ENCODE data around the gene CCDC6. TPM values are rescaled to one million over a fixed set of nuclear protein-coding genes. Genes with fewer than 3 reads are reported as not detected.

The CCDC6 gene
- total and polyA plus RNA-seq, 2 experiments from 2014 or later = 19.4 to 23.2 TPM

GRCh38 chr10:59838085-59838789, 68.1 kb downstream of the CCDC6 start:
- in situ Hi-C loops (cut with MboI) = no loop called here
- no peak overlapping the region for H3K4me3 ChIP-seq
- no peaks in the 10 kb centered on the region for H3K36me3 ChIP-seq (ENCODE audit: low read depth)
- H4K20me1 ChIP-seq (ENCODE audit: insufficient read depth) = no peaks in the 10 kb centered on the region; the same call in 1 of the 2 replicates
- no peak overlapping the region for H3K9ac ChIP-seq
- peaks cover 10% of the 10 kb centered on the region for H3K4me1 ChIP-seq (ENCODE audit: insufficient read depth)
- no peak overlapping the region for H3K4me2 ChIP-seq (ENCODE audit: unreplicated experiment)
- H2AFZ ChIP-seq = no peak overlapping the region
- no peak for DNase-seq
- H3K9me3 ChIP-seq (ENCODE audit: low read depth) = no peaks in the 10 kb centered on the region
- 99 to 100% methylated on average over 2 of the region's 2 CpGs for whole genome bisulfite sequencing, 2 experiments (ENCODE audit: low coverage in 1 of 2, low lambda C conversion rate in 2 of 2, missing lambda C conversion rate in 2 of 2)
- H3K79me2 ChIP-seq (ENCODE audit: insufficient read depth) = peaks cover 19% of the 10 kb centered on the region; the same call in 1 of the 2 replicates
- no peak overlapping the region for H3K27ac ChIP-seq
- no peaks in the 10 kb centered on the region for H3K9me2 ChIP-seq (ENCODE audit: insufficient read depth)
- no peak for TF ChIP-seq EZH2 (IDR thresholded peaks at IDR 0.05; ENCODE audit: insufficient read depth, poor library complexity, severe bottlenecking)
- TF ChIP-seq EZH2phosphoT487 (IDR thresholded peaks at IDR 0.05; ENCODE audit: insufficient read depth, low read depth) = no peak
- H3K27me3 ChIP-seq (replicated peaks; ENCODE audit: insufficient read depth) = no peaks in the 10 kb centered on the region
- peaks cover 12% of the 10 kb centered on the region; the same call in 1 of the 2 replicates for H3F3A ChIP-seq (ENCODE audit: insufficient read depth)

- TF ChIP-seq EZH2 (IDR thresholded peaks at IDR 0.05; ENCODE audit: insufficient read depth, poor library complexity, severe bottlenecking) = no peak
- no peak for TF ChIP-seq EZH2phosphoT487 (IDR thresholded peaks at IDR 0.05; ENCODE audit: insufficient read depth, low read depth)
- 64 to 79% methylated on average over 4 of the region's 4 CpGs for WGBS, 2 experiments (ENCODE audit: low coverage in 1 of 2, low lambda C conversion rate in 2 of 2, missing lambda C conversion rate in 2 of 2)
- Histone ChIP-seq H3K9me3 (ENCODE audit: low read depth) (no peaks in the 10 kb centered on the region), H3K27me3 (replicated peaks; ENCODE audit: insufficient read depth) (no peaks in the 10 kb centered on the region), H3K4me1 (ENCODE audit: insufficient read depth) (no peaks in the 10 kb centered on the region), H3K27ac (no peak overlapping the region), H3K9ac (no peak overlapping the region), H3F3A (ENCODE audit: insufficient read depth) (no peaks in the 10 kb centered on the region), H3K4me3 (no peak overlapping the region), H3K9me2 (ENCODE audit: insufficient read depth) (no peaks in the 10 kb centered on the region), H2AFZ (no peak overlapping the region), H3K36me3 (ENCODE audit: low read depth) (0 out of 2 replicates have a peak, but pooled peaks cover 6% of the 10 kb centered on the region), H4K20me1 (ENCODE audit: insufficient read depth) (no peaks in the 10 kb centered on the region; the same call in 1 of the 2 replicates), H3K79me2 (ENCODE audit: insufficient read depth) (peaks cover 26% of the 10 kb centered on the region), H3K4me2 (ENCODE audit: unreplicated experiment) (no peak overlapping the region)
- DNase-seq = no peak
- in situ Hi-C loops (cut with MboI) = no loop called here
Observed at GRCh38 chr10:59833810-59834209, 72.5 kb downstream of the CCDC6 start.

DNA sequence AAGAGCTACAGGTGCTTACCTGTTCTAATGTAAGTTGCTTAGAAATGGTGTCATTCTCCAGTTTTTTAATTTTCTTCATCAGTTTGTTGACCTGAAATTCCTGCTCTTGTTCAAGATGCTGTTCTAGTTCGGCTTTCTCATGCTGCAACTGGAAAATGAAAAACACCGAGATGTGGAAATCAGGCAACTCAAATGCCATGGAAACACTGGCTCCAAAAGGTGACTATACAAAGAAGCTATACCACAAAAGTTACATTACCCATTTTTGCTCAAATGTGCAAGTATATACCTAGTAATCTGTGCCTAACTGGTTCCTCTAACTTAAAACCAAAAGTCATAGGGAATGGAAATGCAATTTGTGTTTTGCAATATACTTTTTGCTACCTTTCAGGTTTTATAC, 73.8 kb downstream of the CCDC6 start:
- Histone ChIP-seq H3F3A (ENCODE audit: insufficient read depth) (no peaks in the 10 kb centered on the region), H3K27me3 (replicated peaks; ENCODE audit: insufficient read depth) (no peaks in the 10 kb centered on the region), H3K9me2 (ENCODE audit: insufficient read depth) (no peaks in the 10 kb centered on the region), H3K4me2 (ENCODE audit: unreplicated experiment) (no peak overlapping the region), H3K9ac (no peak overlapping the region), H3K27ac (no peak overlapping the region), H4K20me1 (ENCODE audit: insufficient read depth) (no peaks in the 10 kb centered on the region; the same call in 1 of the 2 replicates), H3K9me3 (ENCODE audit: low read depth) (no peaks in the 10 kb centered on the region), H3K4me3 (no peak overlapping the region), H3K79me2 (ENCODE audit: insufficient read depth) (peaks cover 29% of the 10 kb centered on the region), H2AFZ (no peak overlapping the region), H3K36me3 (ENCODE audit: low read depth) (0 out of 2 replicates have a peak, but pooled peaks cover 6% of the 10 kb centered on the region), H3K4me1 (ENCODE audit: insufficient read depth) (no peaks in the 10 kb centered on the region)
- no peak for DNase-seq
- 98 to 100% methylated on average over 2 of the region's 2 CpGs for WGBS, 2 experiments (ENCODE audit: low coverage in 1 of 2, low lambda C conversion rate in 2 of 2, missing lambda C conversion rate in 2 of 2)
- in situ Hi-C loops (cut with MboI) = no loop called here
- no peak for TF ChIP-seq EZH2phosphoT487 (IDR thresholded peaks at IDR 0.05; ENCODE audit: insufficient read depth, low read depth)
- no peak for TF ChIP-seq EZH2 (IDR thresholded peaks at IDR 0.05; ENCODE audit: insufficient read depth, poor library complexity, severe bottlenecking)

DNA sequence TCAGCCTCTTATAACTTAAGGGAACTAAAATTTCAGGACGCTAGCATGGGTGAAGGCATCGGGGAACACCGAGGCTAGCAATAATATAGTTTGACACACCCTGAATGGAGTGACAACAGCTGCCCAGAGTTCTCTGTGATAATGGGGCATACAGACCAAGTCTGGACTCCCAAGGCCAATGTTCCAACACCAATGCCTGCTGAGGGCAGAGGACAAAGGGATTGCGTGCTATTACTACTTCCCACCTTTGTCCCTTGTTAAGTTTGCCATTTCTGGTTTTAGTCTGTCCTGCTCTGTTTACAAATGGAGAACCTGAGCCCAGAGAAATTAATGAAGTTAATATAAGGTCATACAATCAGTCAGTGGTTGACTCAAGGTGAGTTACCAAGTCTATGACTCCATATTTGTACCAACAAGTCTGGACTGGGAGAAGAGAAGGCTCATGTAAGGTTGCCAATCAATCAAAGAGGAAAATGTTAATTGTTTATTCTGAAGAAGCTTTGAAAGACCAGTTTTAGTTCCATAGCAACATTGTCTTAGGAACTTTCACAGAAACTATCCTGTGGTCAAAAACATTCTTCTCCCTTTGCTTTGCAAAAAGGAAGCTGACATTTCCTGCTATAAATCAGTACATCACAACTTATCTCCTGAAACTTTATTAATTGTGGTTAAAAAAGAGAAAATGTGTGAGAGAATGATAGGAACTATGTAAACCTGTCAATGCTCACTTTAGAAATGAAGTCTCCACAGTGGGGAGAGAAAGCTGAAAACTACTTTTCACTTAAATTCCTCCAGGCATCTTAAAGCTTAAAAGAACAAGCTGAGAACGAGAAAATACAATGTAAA, 74.5 kb downstream of the CCDC6 start:
- DNase-seq = no peak
- WGBS, 2 experiments (ENCODE audit: low coverage in 1 of 2, low lambda C conversion rate in 2 of 2, missing lambda C conversion rate in 2 of 2) = 84 to 88% methylated on average over 5 of the region's 5 CpGs

More for the DNA sequence above, 74.5 kb downstream of the CCDC6 start:
- Histone ChIP-seq H3K4me2 (ENCODE audit: unreplicated experiment) (no peak overlapping the region), H3K9ac (no peak overlapping the region), H3K4me3 (no peak overlapping the region), H3K36me3 (ENCODE audit: low read depth) (0 out of 2 replicates have a peak, but pooled peaks cover 6% of the 10 kb centered on the region), H2AFZ (no peak overlapping the region), H3K27ac (no peak overlapping the region), H3K79me2 (ENCODE audit: insufficient read depth) (peaks cover 25% of the 10 kb centered on the region), H3K27me3 (replicated peaks; ENCODE audit: insufficient read depth) (no peaks in the 10 kb centered on the region), H3K9me3 (ENCODE audit: low read depth) (no peaks in the 10 kb centered on the region), H3K4me1 (ENCODE audit: insufficient read depth) (no peaks in the 10 kb centered on the region), H4K20me1 (ENCODE audit: insufficient read depth) (no peaks in the 10 kb centered on the region; the same call in 1 of the 2 replicates), H3K9me2 (ENCODE audit: insufficient read depth) (no peaks in the 10 kb centered on the region), H3F3A (ENCODE audit: insufficient read depth) (no peaks in the 10 kb centered on the region)
- in situ Hi-C loops (cut with MboI) = no loop called here
- no peak for TF ChIP-seq EZH2 (IDR thresholded peaks at IDR 0.05; ENCODE audit: insufficient read depth, poor library complexity, severe bottlenecking)
- no peak for TF ChIP-seq EZH2phosphoT487 (IDR thresholded peaks at IDR 0.05; ENCODE audit: insufficient read depth, low read depth)

Measured in GM23248 (cell line).